HG02759 (cell line): ENCODE data around the gene CHRNB4.
A peak's percentile ranks its signal among the peaks of the same experiment; 100 is the strongest.
"Not testable (repeated sequence)": the region's sequence is repeated elsewhere in the genome, so short reads cannot be mapped to it uniquely, and the experiment has no call there.

Experiments
- ATAC-seq: cut with Tn5 transposase; IDR thresholded peaks from one replicate; pipeline ENCODE4 v1.9.1; 2021; ENCODE audit warnings: mild to moderate bottlenecking, moderate library complexity; ENCODE audit not compliant: unreplicated experiment

Gene CHRNB4

GRCh38 chr15:78618490-78618934 lies 22.5 kb downstream of the CHRNB4 start:
- ATAC-seq, result peak; percentile 47

GRCh38 chr15:78618064-78618463 lies 22.9 kb downstream of the CHRNB4 start:
- no peak for ATAC-seq

- no peak for ATAC-seq
Observed at GRCh38 chr15:78617516-78617915, 23.5 kb downstream of the CHRNB4 start.

GRCh38 chr15:78617076-78617475 lies 23.9 kb downstream of the CHRNB4 start:
- ATAC-seq, result no peak

GRCh38 chr15:78616506-78616905 lies 24.5 kb downstream of the CHRNB4 start:
- no peak for ATAC-seq

- ATAC-seq, result no peak
Observed at GRCh38 chr15:78615151-78615589, 25.8 kb downstream of the CHRNB4 start.

- ATAC-seq, result no peak
Observed at GRCh38 chr15:78614021-78614420, 27.0 kb downstream of the CHRNB4 start.

- ATAC-seq, result not testable (repeated sequence)
Observed at GRCh38 chr15:78609551-78609950, 31.5 kb downstream of the CHRNB4 start.

- ATAC-seq, result no peak
Observed at GRCh38 chr15:78605680-78606079, 35.3 kb downstream of the CHRNB4 start.

- ATAC-seq, result no peak
Observed at GRCh38 chr15:78605201-78605600, 35.8 kb downstream of the CHRNB4 start.

GRCh38 chr15:78604420-78604819 lies 36.6 kb downstream of the CHRNB4 start:
- ATAC-seq, result no peak

- no peak for ATAC-seq
Observed at GRCh38 chr15:78603467-78603866, 37.5 kb downstream of the CHRNB4 start.

- ATAC-seq, result no peak
Observed at GRCh38 chr15:78599189-78599588, 41.8 kb downstream of the CHRNB4 start.

GRCh38 chr15:78598348-78598747 lies 42.7 kb downstream of the CHRNB4 start:
- ATAC-seq, result no peak

- no peak for ATAC-seq
Observed at GRCh38 chr15:78597583-78597982, 43.4 kb downstream of the CHRNB4 start.

GRCh38 chr15:78574944-78575343 lies 66.1 kb downstream of the CHRNB4 start:
- ATAC-seq, result no peak
